ENCODE measurements around the gene TOR3A. TPM values are rescaled to one million over a fixed set of nuclear protein-coding genes. Genes with fewer than 3 reads are reported as not detected.

TOR3A gene
- total and polyA plus RNA-seq, 7 donors: 8.3 to 53.5 (median 38.8) TPM

- Histone ChIP-seq H3K36me3 (peaks cover 0 to 20% (median 5%) of the 10 kb centered on the region in 4 donors), H3K4me1 (peaks cover 0 to 24% (median 20%) of the 10 kb centered on the region in 4 donors), H3K27me3 (no peaks in the 10 kb centered on the region), H3K4me3 (peak overlapping the region; percentile 64 to 94 (median 86)), H3K9me3 (no peaks in the 10 kb centered on the region), H3K27ac (peak overlapping the region in 3 of 4 donors; percentile 84 to 92 (median 91))
- TF ChIP-seq POLR2AphosphoS5 (IDR thresholded peaks at IDR 0.05) (no peak), CTCF (IDR thresholded peaks at IDR 0.05) (no peak), POLR2A (IDR thresholded peaks at IDR 0.05) (no peak), EP300 (IDR thresholded peaks at IDR 0.05) (no peak)
- WGBS, 2 donors: 3 to 10% methylated on average over 3 of the region's 3 CpGs
- no peak for DNase-seq
- intact Hi-C loops (cut with DNase I): loop anchor here (5.0 kb wide), 2 partner anchors 34 to 56 kb away; partner anchors contain the start of gene FAM20B
Measured at GRCh38 chr1:179082999-179083335, 1.1 kb downstream of the TOR3A start.

GRCh38 chr1:179083533-179083932, 1.7 kb downstream of the TOR3A start:
- intact Hi-C loops (cut with DNase I): loop anchor here (5.0 kb wide), 2 partner anchors 34 to 56 kb away; partner anchors contain the start of gene FAM20B
- Histone ChIP-seq H3K27me3 (no peaks in the 10 kb centered on the region), H3K9me3 (no peaks in the 10 kb centered on the region), H3K4me1 (peaks cover 0 to 24% (median 20%) of the 10 kb centered on the region in 4 donors), H3K36me3 (peaks cover 0 to 26% (median 7%) of the 10 kb centered on the region in 4 donors), H3K27ac (no peak overlapping the region), H3K4me3 (no peak overlapping the region)
- WGBS, 2 donors: 75 to 81% methylated on average over 8 of the region's 8 CpGs
- no peak for TF ChIP-seq EP300 (IDR thresholded peaks at IDR 0.05)
- TF ChIP-seq CTCF (IDR thresholded peaks at IDR 0.05): no peak
- no peak for TF ChIP-seq POLR2AphosphoS5 (IDR thresholded peaks at IDR 0.05)
- no peak for TF ChIP-seq POLR2A (IDR thresholded peaks at IDR 0.05)
- no peak for DNase-seq

GRCh38 chr1:179087665-179088064, 5.8 kb downstream of the TOR3A start:
- Histone ChIP-seq H3K27me3 (no peaks in the 10 kb centered on the region), H3K4me3 (no peak overlapping the region), H3K4me1 (peaks cover 0 to 30% (median 20%) of the 10 kb centered on the region in 4 donors), H3K9me3 (no peaks in the 10 kb centered on the region), H3K36me3 (peaks cover 4 to 56% (median 9%) of the 10 kb centered on the region in 4 donors), H3K27ac (no peak overlapping the region)
- no peak for DNase-seq
- 89 to 90% methylated on average over 11 of the region's 11 CpGs for WGBS, 2 donors
- intact Hi-C loops (cut with DNase I): no loop called here
- TF ChIP-seq CTCF (IDR thresholded peaks at IDR 0.05): no peak

- Histone ChIP-seq H3K9me3 (no peaks in the 10 kb centered on the region), H3K27me3 (no peaks in the 10 kb centered on the region), H3K4me3 (no peak overlapping the region), H3K27ac (peak overlapping the region in 3 of 4 donors; percentile 4 to 56 (median 41)), H3K36me3 (peaks cover 10 to 78% (median 23%) of the 10 kb centered on the region in 4 donors), H3K4me1 (peaks cover 0 to 18% (median 13%) of the 10 kb centered on the region in 4 donors)
- 74 to 86% methylated on average over 16 of the region's 16 CpGs for WGBS, 2 donors
- no peak for DNase-seq
- intact Hi-C loops (cut with DNase I): no loop called here
- TF ChIP-seq POLR2A (IDR thresholded peaks at IDR 0.05): no peak
- no peak for TF ChIP-seq CTCF (IDR thresholded peaks at IDR 0.05)
- no peak for TF ChIP-seq POLR2AphosphoS5 (IDR thresholded peaks at IDR 0.05)
- TF ChIP-seq EP300 (IDR thresholded peaks at IDR 0.05): no peak
Measured at GRCh38 chr1:179089827-179090482, 8.1 kb downstream of the TOR3A start.
